Adipose tissue (tissue), 3 donors: ENCODE measurements around the gene PTGR2. TPM values are rescaled to one million over a fixed set of nuclear protein-coding genes. Genes with fewer than 3 reads are reported as not detected.
"Not testable (repeated sequence)": the region's sequence is repeated elsewhere in the genome, so short reads cannot be mapped to it uniquely, and the experiment has no call there.

Experiments used
- H3K27ac ChIP-seq: one replicate; pipeline ENCODE4 v1.5.1; 2013; ENCODE audit warnings: low read depth, low read length
- WGBS, 3 donors: extraction: QIAGEN DNeasy Blood & Tissue Kit; methylation state at CpG; one replicate each; pipeline ENCODE4 v1.1.7; 2013; 5-methylcytosine and 5-hydroxymethylcytosine counted together
- polyA plus RNA-seq, 3 donors: library from polyadenylated mRNA; stranded (reverse); fragments of 200-250 nt; gene quantifications; one replicate each; pipeline ENCODE4 v1.2.3, GENCODE V29; 2013
- donor health status: healthy with polysubstance abuse.
- donor health status: Bipolar disorder and iron deficiency.
- donor health status: healthy.

The PTGR2 gene
- polyA plus RNA-seq, 3 donors: 3.2 to 7.5 (median 5.2) TPM

GRCh38 chr14:73873660-73874059, 22.0 kb downstream of the PTGR2 start:
- 77 to 94% (median 90%) methylated on average over 3 of the region's 3 CpGs for WGBS, 3 donors
- no peak overlapping the region for H3K27ac ChIP-seq

DNA sequence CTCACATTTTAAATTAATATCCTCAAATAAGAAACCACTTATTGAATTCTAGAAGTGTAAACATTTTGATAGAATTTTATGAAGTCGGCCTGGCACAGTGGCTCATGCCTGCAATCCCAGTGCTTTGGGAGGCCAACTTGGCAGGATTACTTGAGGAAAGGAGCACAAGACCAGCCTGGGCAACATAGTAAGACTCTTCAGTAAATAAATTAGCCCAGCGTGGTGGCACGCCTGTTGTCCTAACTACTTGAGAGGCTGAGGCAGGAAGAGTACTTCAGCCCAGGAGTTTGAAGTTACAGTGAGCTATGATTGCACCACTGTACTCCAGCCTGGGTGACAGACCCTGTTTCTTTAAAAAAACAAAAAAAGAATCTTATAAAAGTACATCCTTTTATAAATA, 26.2 kb downstream of the PTGR2 start:
- 84 to 95% (median 86%) methylated on average over 3 of the region's 3 CpGs for WGBS, 3 donors
- H3K27ac ChIP-seq: no peak overlapping the region

- 86 to 92% (median 91%) methylated on average over 6 of the region's 6 CpGs for WGBS, 3 donors
- H3K27ac ChIP-seq: no peak overlapping the region
Observed at GRCh38 chr14:73878436-73878835, 26.8 kb downstream of the PTGR2 start.

GRCh38 chr14:73879027-73879426, 27.4 kb downstream of the PTGR2 start:
- no peak overlapping the region for H3K27ac ChIP-seq
- 63 to 86% (median 86%) methylated on average over 1 of the region's 1 CpG for WGBS, 3 donors

DNA sequence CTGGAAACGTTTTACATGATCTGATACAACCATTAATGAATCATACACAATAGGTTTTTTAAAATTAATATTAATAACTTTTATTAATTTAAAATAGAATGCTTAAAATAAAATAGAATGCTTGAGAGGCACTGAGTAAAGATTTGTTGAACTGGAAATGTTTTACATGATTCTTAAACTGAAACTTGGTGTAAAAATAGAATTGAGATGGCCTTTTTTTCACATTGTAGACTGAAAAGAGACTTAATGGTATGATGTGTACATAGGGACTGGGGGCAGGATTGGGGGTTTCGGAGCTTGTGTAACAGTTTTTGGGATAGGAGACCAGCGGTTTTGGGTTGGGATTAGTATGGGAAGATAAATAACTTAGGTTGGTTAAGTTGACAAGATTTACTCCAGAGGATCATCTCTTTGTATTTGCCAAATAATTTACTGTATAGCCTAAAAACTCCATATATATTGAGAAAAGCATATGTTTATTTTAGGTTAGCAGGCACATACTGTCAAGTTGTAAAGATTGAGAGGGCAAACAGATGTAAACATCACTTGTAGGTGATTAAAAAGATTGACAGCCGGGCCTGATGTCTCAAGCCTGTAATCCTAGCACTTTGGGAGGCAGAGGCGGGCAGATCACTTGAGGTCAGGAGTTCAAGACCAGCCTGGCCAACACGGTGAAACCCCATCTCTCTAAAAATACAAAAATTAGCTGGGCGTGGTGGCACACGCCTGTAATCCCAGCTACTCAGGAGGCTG, 33.0 kb downstream of the PTGR2 start:
- 81 to 91% (median 88%) methylated on average over 8 of the region's 8 CpGs for WGBS, 3 donors
- no peak overlapping the region for H3K27ac ChIP-seq

DNA sequence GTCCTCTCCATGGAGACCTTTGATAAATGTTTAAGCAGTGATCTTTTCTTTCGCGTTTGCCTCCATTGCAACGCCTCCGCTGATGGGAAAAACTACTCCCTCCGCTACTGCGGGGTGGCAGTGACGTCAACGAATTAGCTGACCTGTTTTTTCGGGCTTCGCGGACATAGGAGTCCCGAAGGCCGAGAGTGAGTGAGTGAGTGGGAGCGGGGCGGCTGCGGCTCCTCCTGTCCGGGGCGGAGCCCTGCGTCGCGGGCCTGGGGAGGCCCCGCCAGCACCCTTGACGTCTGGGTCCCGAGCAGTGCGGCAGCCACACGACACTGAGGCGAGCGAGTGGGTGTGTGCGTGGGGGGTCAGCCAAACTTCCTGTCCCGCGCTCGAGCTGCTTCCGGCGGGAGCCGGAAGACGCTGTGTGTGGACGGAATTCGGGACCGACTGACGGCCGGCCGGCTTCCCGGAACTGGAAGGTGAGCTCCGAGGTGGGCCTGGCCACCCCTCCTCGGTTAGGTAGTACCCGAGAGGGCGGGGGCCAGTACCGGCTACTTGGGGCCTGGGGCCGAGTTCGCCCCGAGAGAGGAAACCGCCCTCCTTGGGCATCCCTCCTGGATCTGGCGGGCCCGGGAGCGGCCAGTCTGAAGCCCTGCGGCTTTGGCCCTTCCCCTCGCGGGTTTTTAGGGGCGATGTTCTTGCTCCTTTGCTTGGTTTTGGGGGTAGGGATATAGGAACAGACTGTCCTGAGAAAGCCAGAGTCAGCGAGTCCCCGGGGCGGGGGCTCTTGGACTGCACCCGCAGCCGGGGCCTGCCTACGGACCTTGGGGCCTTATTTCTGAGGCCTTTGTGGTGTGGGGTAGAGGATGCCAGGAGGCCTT, 35.1 kb downstream of the PTGR2 start, which contains the start of gene ZNF410:
Gene ZNF410 (plus strand): TSS at position 411 of the 869 bp plus-strand sequence. CDS start 5,317 bp downstream, outside the sequence.
- WGBS, 3 donors: 0 to 1% (median 1%) methylated on average over 65 of the region's 65 CpGs
- H3K27ac ChIP-seq: peak within 1 kb of the TSS; percentile 97

- WGBS, 3 donors: 0 to 1% (median 1%) methylated on average over 7 of the region's 7 CpGs
- peak overlapping the region; percentile 97 for H3K27ac ChIP-seq
Observed at GRCh38 chr14:73887318-73887616, 35.6 kb downstream of the PTGR2 start.

DNA sequence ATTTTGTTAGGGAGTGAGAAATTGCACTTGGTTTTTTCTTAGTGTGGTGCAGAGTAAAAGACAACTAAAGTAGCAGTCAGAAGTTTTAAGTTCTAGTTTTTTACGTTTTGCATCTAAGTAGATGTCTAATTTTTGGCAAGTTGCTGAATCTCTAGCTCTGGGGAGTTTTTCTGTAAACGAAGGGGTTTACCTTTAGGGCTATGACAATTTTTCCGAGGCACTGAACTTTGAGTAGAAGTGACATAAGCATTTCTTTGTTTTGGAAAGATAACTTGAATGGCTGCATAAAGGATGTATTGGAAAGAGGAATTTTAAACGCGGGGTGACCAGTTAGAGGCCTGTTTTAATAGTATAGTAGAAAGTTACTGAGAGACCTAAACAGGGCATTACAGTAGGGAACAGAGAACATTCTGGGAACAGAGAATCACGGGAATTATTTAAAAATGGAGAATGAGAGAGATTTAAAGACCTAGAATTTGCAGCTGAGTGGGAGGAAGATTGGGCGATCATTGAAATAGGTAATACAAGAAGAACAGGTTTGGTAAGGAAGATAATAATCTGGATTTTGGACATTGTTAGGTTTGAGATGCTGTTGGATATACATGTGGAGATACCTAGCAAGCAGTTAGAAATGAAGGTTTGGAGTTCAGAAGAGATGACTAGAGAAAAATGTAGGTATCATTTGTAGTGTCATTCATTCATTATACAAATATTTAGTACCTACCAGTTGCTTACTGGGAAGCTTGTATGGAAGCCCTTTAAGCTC, 36.2 kb downstream of the PTGR2 start:
- WGBS, 3 donors: 17 to 36% (median 29%) methylated on average over 7 of the region's 7 CpGs
- no peak overlapping the region for H3K27ac ChIP-seq

GRCh38 chr14:73888460-73888725, 36.8 kb downstream of the PTGR2 start:
- no peak overlapping the region for H3K27ac ChIP-seq
- WGBS, 3 donors: 22 to 40% (median 26%) methylated on average over 3 of the region's 3 CpGs

- WGBS, 3 donors: 74 to 93% (median 82%) methylated on average over 2 of the region's 2 CpGs
- no peak overlapping the region for H3K27ac ChIP-seq
Observed at GRCh38 chr14:73888971-73889370, 37.3 kb downstream of the PTGR2 start.

DNA sequence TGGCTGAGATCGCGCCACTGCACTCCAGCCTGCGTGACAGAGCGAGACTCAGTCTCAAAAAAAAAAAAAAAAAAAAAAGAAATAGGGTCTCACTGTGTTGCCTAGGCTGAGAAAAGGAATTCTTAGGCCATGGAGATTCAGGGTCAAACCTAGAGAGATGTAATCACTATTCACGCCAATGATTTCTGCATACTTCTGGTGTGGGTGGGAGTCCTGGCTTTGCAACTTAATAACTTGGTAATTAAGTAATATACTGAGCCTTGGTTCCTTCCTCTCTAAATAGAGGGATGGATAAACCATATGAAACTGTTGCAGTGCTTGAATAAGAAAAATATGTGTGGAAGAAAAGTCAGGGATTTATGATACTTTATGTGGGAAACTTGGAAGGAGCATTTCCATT, 37.7 kb downstream of the PTGR2 start:
- WGBS, 3 donors: 78 to 79% (median 78%) methylated on average over 5 of the region's 5 CpGs
- H3K27ac ChIP-seq: no peak overlapping the region

- 85 to 94% (median 86%) methylated on average over 6 of the region's 6 CpGs for WGBS, 3 donors
- not testable (repeated sequence) for H3K27ac ChIP-seq
Observed at GRCh38 chr14:73894180-73894687, 42.6 kb downstream of the PTGR2 start.

- H3K27ac ChIP-seq: no peak overlapping the region
- 58 to 76% (median 72%) methylated on average over 1 of the region's 1 CpG for WGBS, 3 donors
Observed at GRCh38 chr14:73895939-73896338, 44.3 kb downstream of the PTGR2 start.

DNA sequence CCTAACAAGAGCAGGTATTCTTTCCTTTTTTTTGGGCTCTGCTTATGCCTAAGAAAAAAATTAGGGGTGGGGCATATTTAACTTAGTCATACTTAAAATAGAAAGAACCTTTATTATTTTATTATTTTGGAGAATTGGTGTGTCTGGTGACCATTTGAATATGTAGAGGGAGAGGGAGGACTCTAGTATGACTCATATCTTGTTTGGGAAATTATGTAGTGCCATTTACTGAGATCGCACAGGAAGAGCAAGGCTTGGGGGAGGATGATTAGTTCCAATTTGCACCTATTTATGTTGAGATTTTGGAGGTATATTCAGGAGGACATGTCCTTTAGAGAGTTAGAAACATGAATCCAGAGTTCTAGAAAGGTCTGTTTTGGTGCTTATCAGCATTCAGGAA, 44.9 kb downstream of the PTGR2 start:
- 76 to 94% (median 93%) methylated on average over 1 of the region's 1 CpG for WGBS, 3 donors
- H3K27ac ChIP-seq: no peak overlapping the region

- WGBS, 3 donors: 78 to 86% (median 81%) methylated on average over 3 of the region's 3 CpGs
- no peak overlapping the region for H3K27ac ChIP-seq
Observed at GRCh38 chr14:73903028-73903427, 51.4 kb downstream of the PTGR2 start.

- no peak overlapping the region for H3K27ac ChIP-seq
- 93 to 100% (median 94%) methylated on average over 1 of the region's 1 CpG for WGBS, 3 donors
Observed at GRCh38 chr14:73909681-73910080, 58.0 kb downstream of the PTGR2 start.

DNA sequence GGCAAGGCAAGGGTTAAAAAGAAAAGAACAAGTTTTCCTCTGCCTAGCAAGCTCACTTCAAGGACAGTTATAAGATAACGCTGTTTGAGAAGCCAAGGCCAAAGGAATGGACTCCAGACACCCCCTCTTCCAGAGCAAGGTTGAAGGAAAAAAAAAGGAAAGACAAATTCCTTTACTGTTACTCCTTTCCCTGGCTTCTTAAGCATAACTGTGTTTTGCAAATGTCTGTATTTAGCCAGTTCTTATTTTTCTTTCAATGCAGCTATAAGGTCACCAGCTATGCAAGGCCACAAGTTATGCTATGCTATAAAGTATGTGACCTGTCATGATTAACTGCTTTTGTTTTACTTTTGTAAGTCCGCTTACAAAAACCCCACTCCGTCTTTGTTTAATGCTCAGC, 61.6 kb downstream of the PTGR2 start:
- 55 to 83% (median 81%) methylated on average over 3 of the region's 3 CpGs for WGBS, 3 donors
- H3K27ac ChIP-seq: no peak overlapping the region

DNA sequence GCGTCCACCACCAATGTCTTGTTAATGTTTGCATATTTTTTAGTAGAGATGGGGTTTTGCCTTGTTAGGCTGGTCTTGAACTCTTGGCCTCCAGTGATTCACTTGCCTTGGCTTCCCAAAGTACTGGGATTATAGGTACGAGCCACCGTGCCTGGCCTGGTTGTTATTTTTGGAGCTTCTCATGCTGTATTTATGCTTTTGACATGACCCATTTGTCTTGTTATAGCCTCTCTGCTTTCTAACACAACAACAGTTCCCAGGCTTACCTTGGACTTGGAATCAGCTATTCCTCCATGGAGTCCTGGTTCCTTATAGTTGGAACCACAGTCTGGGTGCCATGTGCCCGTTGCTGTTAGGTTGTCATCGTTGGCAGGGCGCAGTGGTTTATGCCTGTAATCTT, 64.7 kb downstream of the PTGR2 start:
- 86 to 92% (median 91%) methylated on average over 6 of the region's 6 CpGs for WGBS, 3 donors
- no peak overlapping the region for H3K27ac ChIP-seq

- not testable (repeated sequence) for H3K27ac ChIP-seq
- 94 to 98% (median 97%) methylated on average over 2 of the region's 2 CpGs for WGBS, 3 donors
Observed at GRCh38 chr14:73919457-73919856, 67.8 kb downstream of the PTGR2 start.
